ENCODE results near the gene TENT4B.

TENT4B gene

DNA sequence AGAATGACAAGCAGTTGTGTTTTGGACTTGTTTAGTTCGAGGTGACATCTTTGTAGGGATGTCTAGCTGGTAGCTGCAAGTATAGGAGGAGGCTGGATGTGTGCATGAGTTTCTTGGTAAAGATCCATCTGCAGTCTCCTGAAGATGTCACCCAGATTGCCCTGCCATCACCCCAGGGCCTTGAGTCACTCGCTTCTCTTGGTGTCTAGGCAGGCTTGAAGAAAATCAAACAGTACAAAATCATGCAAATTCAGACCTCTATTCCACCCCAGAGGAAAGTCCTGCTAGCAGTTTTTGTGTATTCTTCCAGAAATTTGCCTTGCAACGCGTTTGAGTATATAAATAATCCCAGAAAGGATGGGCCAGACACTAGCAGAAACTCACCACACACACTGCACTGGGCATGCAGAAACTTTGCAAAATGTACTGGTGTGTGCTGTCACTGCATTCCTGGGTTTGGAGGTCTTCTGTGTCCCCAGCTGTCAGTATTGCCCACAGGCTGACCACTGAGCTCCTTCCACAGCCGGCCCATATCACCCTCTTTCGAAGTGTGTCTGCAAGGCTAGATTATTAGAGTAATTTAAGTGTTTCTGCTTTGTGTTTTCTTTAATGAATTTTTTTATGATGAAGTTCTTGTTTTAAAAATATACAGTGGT is 51.5 kb downstream of the TENT4B start:
- no peak overlapping the region for H3K4me3 ChIP-seq (replicated peaks; ENCODE audit: low read depth, low read length)
- TF ChIP-seq, protein P1, sequence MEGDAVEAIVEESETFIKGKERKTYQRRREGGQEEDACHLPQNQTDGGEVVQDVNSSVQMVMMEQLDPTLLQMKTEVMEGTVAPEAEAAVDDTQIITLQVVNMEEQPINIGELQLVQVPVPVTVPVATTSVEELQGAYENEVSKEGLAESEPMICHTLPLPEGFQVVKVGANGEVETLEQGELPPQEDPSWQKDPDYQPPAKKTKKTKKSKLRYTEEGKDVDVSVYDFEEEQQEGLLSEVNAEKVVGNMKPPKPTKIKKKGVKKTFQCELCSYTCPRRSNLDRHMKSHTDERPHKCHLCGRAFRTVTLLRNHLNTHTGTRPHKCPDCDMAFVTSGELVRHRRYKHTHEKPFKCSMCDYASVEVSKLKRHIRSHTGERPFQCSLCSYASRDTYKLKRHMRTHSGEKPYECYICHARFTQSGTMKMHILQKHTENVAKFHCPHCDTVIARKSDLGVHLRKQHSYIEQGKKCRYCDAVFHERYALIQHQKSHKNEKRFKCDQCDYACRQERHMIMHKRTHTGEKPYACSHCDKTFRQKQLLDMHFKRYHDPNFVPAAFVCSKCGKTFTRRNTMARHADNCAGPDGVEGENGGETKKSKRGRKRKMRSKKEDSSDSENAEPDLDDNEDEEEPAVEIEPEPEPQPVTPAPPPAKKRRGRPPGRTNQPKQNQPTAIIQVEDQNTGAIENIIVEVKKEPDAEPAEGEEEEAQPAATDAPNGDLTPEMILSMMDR (IDR thresholded peaks at IDR 0.05; ENCODE audit: low read length, missing control alignments), result no peak
- DNase-seq (ENCODE audit: low read depth), result no peak

DNA sequence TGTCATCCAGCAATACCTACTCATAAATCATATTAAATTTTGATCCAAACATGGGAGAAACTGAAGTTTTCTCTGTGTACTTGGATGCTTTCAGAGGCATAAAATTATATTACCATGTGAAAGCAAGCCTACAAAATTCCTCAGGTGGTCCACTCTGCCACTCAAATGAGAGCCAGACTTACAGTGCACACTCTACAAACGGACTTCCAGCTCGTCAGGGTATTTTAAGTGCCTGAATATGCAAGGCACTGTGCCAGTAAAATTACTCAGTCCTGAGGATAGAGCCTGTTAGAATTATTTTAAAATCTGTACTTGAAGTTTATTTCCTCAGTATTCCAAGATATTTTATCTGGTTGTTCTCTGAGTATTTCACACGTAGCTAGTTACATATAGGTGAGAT is 54.5 kb downstream of the TENT4B start:
- H3K4me3 ChIP-seq (replicated peaks; ENCODE audit: low read depth, low read length), result no peak overlapping the region
- DNase-seq (ENCODE audit: low read depth), result peak; percentile 43
- TF ChIP-seq, protein P1 (IDR thresholded peaks at IDR 0.05; ENCODE audit: low read length, missing control alignments), result no peak

- TF ChIP-seq, protein P1 (IDR thresholded peaks at IDR 0.05; ENCODE audit: low read length, missing control alignments), result no peak
- peak; percentile 30 for DNase-seq (ENCODE audit: low read depth)
Measured at GRCh38 chr16:50208460-50208931, 55.4 kb downstream of the TENT4B start.

GRCh38 chr16:50209546-50210265 is 56.6 kb downstream of the TENT4B start:
- DNase-seq (ENCODE audit: low read depth), result no peak
- H3K4me3 ChIP-seq (replicated peaks; ENCODE audit: low read depth, low read length), result no peak overlapping the region
- TF ChIP-seq, protein P1 (IDR thresholded peaks at IDR 0.05; ENCODE audit: low read length, missing control alignments), result no peak

More at GRCh38 chr16:50208460-50208931, 55.4 kb downstream of the TENT4B start:
- H3K4me3 ChIP-seq (replicated peaks; ENCODE audit: low read depth, low read length), result no peak overlapping the region

DNA sequence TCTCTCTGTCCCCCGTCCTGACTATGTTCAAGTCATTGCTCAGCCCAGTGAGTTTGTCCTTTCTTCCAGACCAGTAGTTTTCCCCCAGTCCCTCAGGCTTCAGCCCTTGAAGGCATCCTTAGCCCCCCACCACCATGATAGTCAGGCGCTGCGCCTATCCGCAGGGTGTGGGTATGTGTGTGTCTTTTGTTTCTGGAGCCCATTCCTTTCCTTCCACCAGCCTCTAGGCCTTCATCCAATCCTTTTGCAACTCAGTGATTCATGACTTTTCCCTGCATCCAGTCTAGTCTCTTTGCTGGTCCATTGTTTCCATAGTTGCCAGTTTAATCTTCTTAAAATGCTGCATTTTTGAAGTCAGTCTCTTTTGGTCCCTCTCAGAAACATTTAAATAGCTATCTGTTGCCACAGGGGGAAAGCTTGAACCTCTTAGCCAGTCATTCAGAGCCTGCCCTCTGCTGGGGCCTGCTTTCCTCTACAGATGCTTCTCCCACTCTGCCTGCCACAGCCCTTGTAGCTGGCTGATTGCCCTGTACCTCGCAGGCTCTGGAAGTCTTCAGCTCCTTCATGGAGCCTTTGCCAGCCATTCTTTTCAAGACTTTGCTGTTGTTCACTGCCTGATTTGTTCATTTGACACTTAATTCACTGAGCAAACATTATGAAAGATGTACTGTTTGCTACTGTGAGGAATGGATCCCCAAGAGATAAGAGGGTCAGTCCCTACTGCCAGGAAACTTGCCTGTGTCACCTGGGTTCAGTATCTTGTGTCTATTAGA is 57.3 kb downstream of the TENT4B start:
- H3K4me3 ChIP-seq (replicated peaks; ENCODE audit: low read depth, low read length), result no peak overlapping the region
- DNase-seq (ENCODE audit: low read depth), result peak; percentile 94
- TF ChIP-seq, protein P1 (IDR thresholded peaks at IDR 0.05; ENCODE audit: low read length, missing control alignments), result peak; percentile 87

- TF ChIP-seq, protein P1 (IDR thresholded peaks at IDR 0.05; ENCODE audit: low read length, missing control alignments), result peak; percentile 69
- DNase-seq (ENCODE audit: low read depth), result peak; percentile 72
- H3K4me3 ChIP-seq (replicated peaks; ENCODE audit: low read depth, low read length), result no peak overlapping the region
Measured at GRCh38 chr16:50213939-50214519, 60.9 kb downstream of the TENT4B start.

Data from fibroblast of pulmonary artery (primary cell).